ENCODE measurements around the gene BZW2. TPM values are rescaled to one million over a fixed set of nuclear protein-coding genes. Genes with fewer than 3 reads are reported as not detected.

BZW2 gene
- total RNA-seq, 1 experiment from 2014 or later: 64.7 TPM

- DNase-seq (ENCODE audit: low spot score): no peak
Observed at GRCh38 chr7:16702441-16702840, 56.5 kb downstream of the BZW2 start.

GRCh38 chr7:16708511-16708910, 62.5 kb downstream of the BZW2 start:
- no peak for DNase-seq (ENCODE audit: low spot score)
- in situ Hi-C loops (cut with HindIII; ENCODE audit: low sequenced_read_pairs): no loop called here

More at GRCh38 chr7:16702441-16702840, 56.5 kb downstream of the BZW2 start:
- in situ Hi-C loops (cut with HindIII; ENCODE audit: low sequenced_read_pairs): no loop called here

DNA sequence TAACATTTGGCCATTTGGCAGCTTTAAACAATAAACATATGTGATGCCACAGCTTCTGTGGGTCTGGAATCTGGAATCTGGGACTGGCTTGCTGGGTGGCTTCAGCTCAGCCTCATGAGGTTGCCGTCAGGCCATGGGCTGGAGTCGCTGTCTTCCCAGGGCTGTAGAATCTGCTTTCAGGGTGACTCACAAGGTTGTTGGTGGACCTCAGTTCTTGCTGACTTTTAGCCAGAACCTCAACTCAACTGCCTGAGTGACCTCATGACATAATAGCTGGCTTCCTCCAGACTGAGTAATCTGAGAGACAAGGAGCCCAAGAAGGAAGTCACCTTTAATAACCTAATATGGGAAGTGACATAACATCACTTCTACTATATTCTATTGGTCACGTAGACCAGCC, 63.0 kb downstream of the BZW2 start:
- in situ Hi-C loops (cut with HindIII; ENCODE audit: low sequenced_read_pairs): no loop called here
- no peak for DNase-seq (ENCODE audit: low spot score)

DNA sequence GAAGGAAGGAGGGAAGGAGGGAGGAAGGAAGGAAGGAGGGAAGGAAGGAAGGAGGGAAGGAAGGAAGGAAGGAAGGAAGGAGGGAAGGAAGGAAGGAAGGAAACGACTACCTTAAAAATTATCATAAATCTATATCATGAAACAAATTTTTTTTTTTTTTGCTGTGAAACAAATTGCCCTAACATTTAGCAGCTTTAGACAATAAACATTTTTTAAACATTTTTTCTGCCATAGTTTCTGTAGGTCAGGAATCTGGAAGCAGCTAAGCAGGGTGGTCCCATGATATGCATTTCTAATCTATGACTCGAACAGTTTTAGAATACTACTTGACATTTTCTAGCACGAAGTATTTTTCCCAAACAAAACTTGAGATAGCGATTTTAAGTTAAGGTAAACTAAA, 64.7 kb downstream of the BZW2 start:
- no peak for DNase-seq (ENCODE audit: low spot score)
- in situ Hi-C loops (cut with HindIII; ENCODE audit: low sequenced_read_pairs): no loop called here

DNA sequence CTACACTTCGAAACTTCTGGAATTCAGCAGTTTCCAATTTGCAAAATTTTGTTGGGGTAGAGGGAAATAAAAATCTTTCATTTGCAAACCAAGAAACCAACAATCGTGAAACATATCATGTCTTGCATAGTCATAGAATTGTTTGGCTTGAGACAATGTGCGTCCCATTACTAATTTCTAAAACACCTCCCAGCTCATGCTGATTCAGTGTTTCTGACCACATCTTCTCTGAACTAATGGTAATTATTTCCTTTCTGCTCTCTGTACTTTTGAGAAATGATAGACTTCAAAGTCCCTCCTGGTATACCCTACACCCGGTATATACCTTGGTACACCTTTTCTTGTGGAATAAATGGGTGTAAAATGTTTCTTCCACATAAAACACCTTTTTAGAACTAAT, 65.7 kb downstream of the BZW2 start:
- in situ Hi-C loops (cut with HindIII; ENCODE audit: low sequenced_read_pairs): no loop called here
- no peak for DNase-seq (ENCODE audit: low spot score)

DNA sequence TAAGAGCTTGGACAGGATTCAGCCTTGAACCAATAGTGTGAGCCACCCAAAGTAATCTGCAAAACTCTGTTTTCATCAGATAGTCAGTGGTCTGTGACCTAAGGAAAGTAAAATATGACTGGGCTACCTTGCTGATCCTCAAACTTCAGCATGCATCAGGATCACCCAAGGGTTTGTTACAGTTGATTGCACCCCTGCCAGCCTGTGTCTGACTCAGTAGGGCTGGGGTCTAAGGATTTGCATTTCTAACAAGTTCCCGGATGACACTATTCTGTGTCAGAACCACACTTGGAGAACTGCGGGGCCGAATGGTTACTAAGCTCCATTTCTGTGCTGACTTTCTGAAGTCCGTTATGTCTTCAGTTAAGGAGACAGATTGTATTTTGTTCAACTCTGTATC, 66.9 kb downstream of the BZW2 start:
- no peak for DNase-seq (ENCODE audit: low spot score)
- in situ Hi-C loops (cut with HindIII; ENCODE audit: low sequenced_read_pairs): no loop called here

- DNase-seq (ENCODE audit: low spot score): no peak
- in situ Hi-C loops (cut with HindIII; ENCODE audit: low sequenced_read_pairs): no loop called here
Observed at GRCh38 chr7:16715928-16716327, 69.9 kb downstream of the BZW2 start.

DNA sequence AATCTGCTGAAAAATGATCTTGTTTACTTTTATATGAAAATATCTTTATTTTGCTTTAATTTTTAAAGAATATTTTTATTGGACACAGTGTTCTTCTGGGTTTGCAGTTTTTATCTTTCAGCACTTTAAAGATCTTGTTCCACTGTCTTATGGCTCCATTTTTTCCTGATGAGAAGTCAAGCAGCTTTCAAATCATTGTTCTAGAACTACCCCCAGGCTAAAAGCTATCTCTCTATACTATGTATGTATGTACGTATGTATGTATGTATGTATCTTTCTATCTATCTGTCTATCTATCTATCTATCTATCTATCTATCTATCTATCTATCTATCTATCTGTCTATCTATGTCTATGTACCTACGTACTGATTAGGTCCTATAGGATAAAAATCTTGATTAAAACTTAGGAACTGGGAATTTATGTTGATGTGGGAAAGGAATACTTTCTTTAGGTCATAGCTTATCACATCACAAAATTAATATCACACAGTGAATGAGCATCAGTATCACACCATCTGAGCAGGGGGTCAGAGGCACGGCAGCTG, 72.2 kb downstream of the BZW2 start:
- in situ Hi-C loops (cut with HindIII; ENCODE audit: low sequenced_read_pairs): no loop called here
- no peak for DNase-seq (ENCODE audit: low spot score)

- in situ Hi-C loops (cut with HindIII; ENCODE audit: low sequenced_read_pairs): no loop called here
- DNase-seq (ENCODE audit: low spot score): no peak
Observed at GRCh38 chr7:16719699-16720098, 73.7 kb downstream of the BZW2 start.

DNA sequence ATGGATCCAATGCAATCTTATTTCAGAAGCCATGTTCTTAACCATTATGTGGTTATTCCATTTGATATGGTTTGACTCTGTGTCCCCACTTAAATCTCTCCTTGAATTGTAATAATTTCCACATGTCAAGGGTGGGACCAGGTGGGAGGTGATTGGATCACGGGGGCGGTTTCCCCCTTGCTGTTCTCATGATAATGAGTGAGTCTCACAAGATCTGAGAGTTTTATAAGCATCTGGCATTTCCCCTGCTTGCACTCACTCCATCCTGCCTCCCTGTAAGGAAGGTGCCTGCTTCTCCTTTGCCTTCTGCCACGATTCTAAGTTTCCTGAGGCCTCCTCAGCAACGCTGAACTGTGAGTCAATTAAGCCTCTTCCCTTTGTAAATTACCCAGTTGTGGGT, 75.6 kb downstream of the BZW2 start:
- no peak for DNase-seq (ENCODE audit: low spot score)
- in situ Hi-C loops (cut with HindIII; ENCODE audit: low sequenced_read_pairs): no loop called here

- DNase-seq (ENCODE audit: low spot score): no peak
- in situ Hi-C loops (cut with HindIII; ENCODE audit: low sequenced_read_pairs): no loop called here
Observed at GRCh38 chr7:16724344-16724743, 78.4 kb downstream of the BZW2 start.

- DNase-seq (ENCODE audit: low spot score): no peak
- in situ Hi-C loops (cut with HindIII; ENCODE audit: low sequenced_read_pairs): no loop called here
Observed at GRCh38 chr7:16726189-16726588, 80.2 kb downstream of the BZW2 start.

DNA sequence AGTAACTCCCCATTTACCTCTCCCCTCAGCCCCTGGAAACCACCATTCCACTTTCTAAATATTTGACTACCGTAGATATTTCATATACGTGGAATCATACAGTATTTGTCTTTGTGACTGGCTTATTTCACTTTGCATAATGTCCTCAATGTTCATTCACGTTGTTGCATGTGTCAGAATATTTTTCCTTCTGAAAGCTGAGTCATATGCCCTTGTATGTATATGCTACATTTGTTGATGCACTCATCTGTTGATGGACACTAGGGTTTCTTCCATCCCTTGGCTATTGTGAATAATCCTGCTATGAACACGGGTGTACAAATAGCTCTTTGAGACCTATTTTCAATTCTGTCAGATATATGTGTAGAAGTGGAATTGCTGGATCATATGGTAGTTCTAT, 81.8 kb downstream of the BZW2 start:
- in situ Hi-C loops (cut with HindIII; ENCODE audit: low sequenced_read_pairs): no loop called here
- DNase-seq (ENCODE audit: low spot score): no peak

DNA sequence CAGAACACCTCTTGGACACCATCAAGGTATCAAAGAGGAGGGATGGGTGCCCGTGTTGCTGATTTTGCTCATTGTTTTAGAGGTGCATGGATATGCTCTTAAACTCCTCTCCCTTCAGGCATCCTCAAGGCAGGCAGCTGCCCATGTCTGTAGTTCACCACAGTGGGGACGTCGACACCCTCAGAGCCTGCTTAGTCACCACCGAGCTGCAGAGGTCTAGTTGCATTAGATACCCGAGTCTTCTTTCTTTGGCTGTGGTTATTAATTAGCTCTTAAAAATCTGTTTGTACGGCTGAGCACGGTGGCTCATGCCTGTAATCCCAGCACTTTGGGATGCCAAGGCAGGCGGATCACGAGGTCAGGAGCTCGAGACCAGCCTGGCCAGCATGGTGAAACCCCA, 82.8 kb downstream of the BZW2 start:
- in situ Hi-C loops (cut with HindIII; ENCODE audit: low sequenced_read_pairs): no loop called here

DNA sequence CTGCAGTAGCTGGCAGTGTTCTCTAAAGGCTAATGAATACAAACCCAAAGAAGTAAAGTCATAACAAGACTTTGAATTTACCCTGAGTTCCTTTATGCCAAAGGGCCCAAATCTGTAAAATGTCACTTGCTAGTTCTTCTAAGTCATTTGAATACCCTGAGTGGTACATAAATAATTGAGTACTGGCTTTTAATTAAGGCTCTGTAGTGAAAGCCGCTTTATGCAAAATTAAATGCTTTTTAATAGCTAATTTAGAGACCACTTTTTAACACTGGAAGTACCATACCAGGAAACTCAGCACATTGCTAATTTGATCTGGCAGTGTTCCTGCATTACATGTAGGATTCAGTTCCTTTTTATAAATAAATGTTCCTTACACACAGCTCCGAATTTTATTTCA, 83.6 kb downstream of the BZW2 start:
- no peak for DNase-seq (ENCODE audit: low spot score)
- in situ Hi-C loops (cut with HindIII; ENCODE audit: low sequenced_read_pairs): no loop called here

More for the DNA sequence above, 82.8 kb downstream of the BZW2 start:
- DNase-seq (ENCODE audit: low spot score): no peak

- DNase-seq (ENCODE audit: low spot score): no peak
Observed at GRCh38 chr7:16730937-16731336, 85.0 kb downstream of the BZW2 start.

GRCh38 chr7:16732828-16733227, 86.8 kb downstream of the BZW2 start:
- in situ Hi-C loops (cut with HindIII; ENCODE audit: low sequenced_read_pairs): no loop called here
- no peak for DNase-seq (ENCODE audit: low spot score)

More at GRCh38 chr7:16730937-16731336, 85.0 kb downstream of the BZW2 start:
- in situ Hi-C loops (cut with HindIII; ENCODE audit: low sequenced_read_pairs): no loop called here

DNA sequence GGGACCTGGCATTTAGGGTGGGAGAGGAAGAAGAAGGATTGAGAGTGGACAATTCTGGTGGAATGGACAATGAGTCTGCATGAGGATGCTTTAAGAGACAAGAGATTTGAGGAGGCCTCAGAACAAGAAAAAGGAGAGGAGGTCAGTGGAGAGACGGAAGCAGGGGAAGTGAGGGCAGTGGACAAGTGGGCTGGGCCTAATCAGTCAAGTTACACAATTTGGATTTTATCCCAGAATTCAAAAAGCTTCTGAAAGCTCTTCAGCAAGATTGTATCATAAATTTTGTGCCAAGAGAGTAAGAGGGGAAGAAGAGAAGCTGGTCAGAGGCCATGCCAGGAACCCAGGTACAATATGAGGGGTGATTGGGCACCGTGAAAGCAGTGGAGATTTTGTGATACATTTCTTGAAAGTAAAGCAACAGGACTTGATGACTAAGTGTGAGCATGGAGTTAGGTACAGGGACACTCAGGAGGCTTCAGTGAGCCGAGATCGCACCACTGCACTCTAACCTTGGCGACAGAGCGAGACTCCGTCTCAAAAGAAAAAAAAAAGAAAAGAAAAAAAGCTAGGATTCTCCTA, 88.3 kb downstream of the BZW2 start:
- no peak for DNase-seq (ENCODE audit: low spot score)
- in situ Hi-C loops (cut with HindIII; ENCODE audit: low sequenced_read_pairs): no loop called here

DNA sequence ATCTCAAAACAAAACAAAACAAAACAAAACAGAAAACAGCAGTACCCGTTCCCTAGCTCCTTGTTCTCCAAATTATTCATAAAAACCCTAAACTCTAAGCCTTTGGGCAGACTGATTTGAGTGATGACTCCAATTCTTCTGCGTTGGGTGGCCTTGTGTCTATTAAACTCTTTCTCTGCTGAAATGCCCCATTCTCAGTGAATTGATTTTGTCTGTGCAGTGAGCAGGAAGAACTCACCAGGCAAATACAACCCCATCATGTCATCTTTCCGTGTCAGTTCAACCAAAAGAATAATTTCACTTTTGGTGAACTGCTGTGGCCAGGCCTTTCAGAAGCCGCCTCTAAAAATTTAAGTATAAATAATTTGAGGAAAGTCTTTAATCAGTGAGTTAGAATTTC, 89.0 kb downstream of the BZW2 start:
- no peak for DNase-seq (ENCODE audit: low spot score)
- in situ Hi-C loops (cut with HindIII; ENCODE audit: low sequenced_read_pairs): no loop called here

DNA sequence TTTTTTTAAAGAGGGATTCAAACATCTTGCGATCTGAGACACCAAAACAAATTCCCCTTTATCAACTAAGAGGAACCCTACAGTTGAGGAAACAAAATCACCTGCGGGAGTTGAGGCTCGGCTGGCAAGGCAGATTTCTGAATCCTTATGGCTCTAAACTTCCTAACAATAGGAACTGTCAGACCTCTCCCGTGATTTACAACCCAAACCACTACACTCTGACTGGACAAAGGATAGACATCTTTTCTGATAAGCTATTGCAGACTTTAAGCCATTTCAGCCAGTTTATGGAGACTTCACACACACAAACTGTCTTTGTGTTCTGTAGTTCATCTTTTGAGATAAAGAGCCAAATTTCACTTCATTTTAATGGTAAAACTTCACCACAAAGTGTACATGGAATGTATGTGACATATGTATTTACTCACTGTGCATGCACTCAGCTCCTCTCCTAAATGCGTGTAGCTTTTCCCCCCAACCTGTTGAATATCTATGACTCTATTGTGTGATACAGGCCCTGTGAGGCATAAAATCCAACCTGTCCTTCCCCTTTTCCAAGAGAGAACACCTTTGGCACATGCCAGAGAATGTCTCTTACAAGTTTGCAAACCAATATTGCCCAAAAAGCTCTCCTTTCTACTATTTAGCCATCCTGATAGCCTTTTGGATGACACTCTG, 92.2 kb downstream of the BZW2 start:
- in situ Hi-C loops (cut with HindIII; ENCODE audit: low sequenced_read_pairs): no loop called here
- DNase-seq (ENCODE audit: low spot score): no peak
